ENCODE measurements around the gene NPHP1. TPM values are rescaled to one million over a fixed set of nuclear protein-coding genes. Genes with fewer than 3 reads are reported as not detected.
"Not testable (repeated sequence)": the region's sequence is repeated elsewhere in the genome, so short reads cannot be mapped to it uniquely, and the experiment has no call there.

Gene NPHP1
- polyA plus RNA-seq, 3 donors, result 0.51 TPM; not detected in 2

- Mint-ChIP-seq H3K4me1 (peaks cover 16% of the 10 kb centered on the region), H3K27me3 (ENCODE audit: low read depth in 3 of 3) (peaks cover 7 to 20% (median 7%) of the 10 kb centered on the region in 3 donors), H3K27ac (peak overlapping the region in 4 of 7 donors; percentile 10 to 66 (median 56)), H3K36me3 (no peaks in the 10 kb centered on the region), H3K9me3 (peaks cover 0 to 6% (median 0%) of the 10 kb centered on the region in 7 donors), H3K4me3 (no peak overlapping the region)
- intact Hi-C loops (cut with micrococcal nuclease), result no loop called here
- Histone ChIP-seq H3K27ac (ENCODE audit: low read depth in 1 of 2, low read length in 2 of 2) (no peak overlapping the region), H2AFZ (ENCODE audit: insufficient read depth, low read depth, low read length, poor library complexity, severe bottlenecking) (no peak overlapping the region), H3K4me3 (replicated peaks in 1 of 3; ENCODE audit: low read depth in 2 of 3, low read length in 3 of 3) (no peak overlapping the region), H3K27me3 (ENCODE audit: control insufficient read depth in 2 of 2, insufficient read depth in 2 of 2, low read length in 2 of 2) (peaks cover 0 to 9% of the 10 kb centered on the region in 2 donors), H3K9ac (ENCODE audit: insufficient read depth, low read length, poor library complexity, severe bottlenecking) (no peak overlapping the region), H3K36me3 (replicated peaks in 1 of 2; ENCODE audit: control insufficient read depth in 1 of 2, insufficient read depth in 2 of 2, low read length in 2 of 2) (no peaks in the 10 kb centered on the region), H3K4me1 (ENCODE audit: control insufficient read depth in 1 of 2, insufficient read depth in 2 of 2, low read length in 2 of 2) (peaks cover 11 to 22% of the 10 kb centered on the region in 2 donors), H4K20me1 (ENCODE audit: insufficient read depth, low read length) (no peaks in the 10 kb centered on the region), H3K79me2 (ENCODE audit: insufficient read depth, low read length) (no peaks in the 10 kb centered on the region), H3K9me3 (replicated peaks in 1 of 2; ENCODE audit: control insufficient read depth in 1 of 2, insufficient read depth in 1 of 2, low read length in 2 of 2) (no peaks in the 10 kb centered on the region), H3K4me2 (replicated peaks; ENCODE audit: extremely low read depth, low read length, poor library complexity, severe bottlenecking) (peak overlapping the region; percentile 66)
- 80% methylated on average over 7 of the region's 9 CpGs for WGBS (ENCODE audit: insufficient coverage)
- no peak for TF ChIP-seq CTCF (IDR thresholded peaks at IDR 0.05)
- peak in 2 of 3 donors; percentile 10 to 53 for DNase-seq
Measured at GRCh38 chr2:110101901-110102803, 102.7 kb downstream of the NPHP1 start.

- H4K20me1 ChIP-seq (ENCODE audit: insufficient read depth, low read length), result no peaks in the 10 kb centered on the region
- no peaks in the 10 kb centered on the region for H3K36me3 ChIP-seq (replicated peaks in 1 of 2; ENCODE audit: control insufficient read depth in 1 of 2, insufficient read depth in 2 of 2, low read length in 2 of 2)
- no peak for TF ChIP-seq CTCF (IDR thresholded peaks at IDR 0.05)
- H3K9me3 Mint-ChIP-seq, result peaks cover 0 to 2% (median 0%) of the 10 kb centered on the region in 7 donors
- H3K36me3 Mint-ChIP-seq, result no peaks in the 10 kb centered on the region
- WGBS (ENCODE audit: insufficient coverage), result 0% methylated on average over 10 of the region's 11 CpGs
- intact Hi-C loops (cut with micrococcal nuclease), result no loop called here
- H3K27ac Mint-ChIP-seq, result peak overlapping the region in 6 of 7 donors; percentile 32 to 78 (median 58)
- peak overlapping the region in 1 of 3 experiments; percentile 42 for H3K4me3 ChIP-seq (replicated peaks in 1 of 3; ENCODE audit: low read depth in 2 of 3, low read length in 3 of 3)
- peaks cover 7 to 14% (median 8%) of the 10 kb centered on the region in 3 donors for H3K27me3 Mint-ChIP-seq (ENCODE audit: low read depth in 3 of 3)
- H3K27ac ChIP-seq (ENCODE audit: low read depth in 1 of 2, low read length in 2 of 2), result no peak overlapping the region
- no peaks in the 10 kb centered on the region for H3K79me2 ChIP-seq (ENCODE audit: insufficient read depth, low read length)
- no peaks in the 10 kb centered on the region for H3K9me3 ChIP-seq (replicated peaks in 1 of 2; ENCODE audit: control insufficient read depth in 1 of 2, insufficient read depth in 1 of 2, low read length in 2 of 2)
- H2AFZ ChIP-seq (ENCODE audit: insufficient read depth, low read depth, low read length, poor library complexity, severe bottlenecking), result peak overlapping the region; percentile 59
- peaks cover 11 to 22% of the 10 kb centered on the region in 2 donors for H3K4me1 ChIP-seq (ENCODE audit: control insufficient read depth in 1 of 2, insufficient read depth in 2 of 2, low read length in 2 of 2)
- peak overlapping the region; percentile 66 for H3K4me2 ChIP-seq (replicated peaks; ENCODE audit: extremely low read depth, low read length, poor library complexity, severe bottlenecking)
- peaks cover 16% of the 10 kb centered on the region for H3K4me1 Mint-ChIP-seq
- H3K4me3 Mint-ChIP-seq, result peak overlapping the region; percentile 41 to 81
- peak; percentile 48 to 73 (median 50) for DNase-seq
- peak overlapping the region; percentile 15 for H3K9ac ChIP-seq (ENCODE audit: insufficient read depth, low read length, poor library complexity, severe bottlenecking)
- H3K27me3 ChIP-seq (ENCODE audit: control insufficient read depth in 2 of 2, insufficient read depth in 2 of 2, low read length in 2 of 2), result peaks cover 0 to 6% of the 10 kb centered on the region in 2 donors
Measured at GRCh38 chr2:110101280-110101844, 103.5 kb downstream of the NPHP1 start.

GRCh38 chr2:110100880-110101279, 103.9 kb downstream of the NPHP1 start:
- Histone ChIP-seq H3K4me1 (ENCODE audit: control insufficient read depth in 1 of 2, insufficient read depth in 2 of 2, low read length in 2 of 2) (peaks cover 11 to 22% of the 10 kb centered on the region in 2 donors), H2AFZ (ENCODE audit: insufficient read depth, low read depth, low read length, poor library complexity, severe bottlenecking) (peak overlapping the region; percentile 59), H3K4me3 (replicated peaks in 1 of 3; ENCODE audit: low read depth in 2 of 3, low read length in 3 of 3) (peak overlapping the region in 1 of 3 experiments; percentile 42), H3K9ac (ENCODE audit: insufficient read depth, low read length, poor library complexity, severe bottlenecking) (peak overlapping the region; percentile 15), H3K4me2 (replicated peaks; ENCODE audit: extremely low read depth, low read length, poor library complexity, severe bottlenecking) (peak overlapping the region; percentile 66)
- DNase-seq; H3K36me3 ChIP-seq (replicated peaks in 1 of 2; ENCODE audit: control insufficient read depth in 1 of 2, insufficient read depth in 2 of 2, low read length in 2 of 2); H3K9me3 Mint-ChIP-seq; H3K27ac ChIP-seq (ENCODE audit: low read depth in 1 of 2, low read length in 2 of 2); H3K27me3 Mint-ChIP-seq (ENCODE audit: low read depth in 3 of 3); H4K20me1 ChIP-seq (ENCODE audit: insufficient read depth, low read length); H3K27me3 ChIP-seq (ENCODE audit: control insufficient read depth in 2 of 2, insufficient read depth in 2 of 2, low read length in 2 of 2); H3K9me3 ChIP-seq (replicated peaks in 1 of 2; ENCODE audit: control insufficient read depth in 1 of 2, insufficient read depth in 1 of 2, low read length in 2 of 2); H3K79me2 ChIP-seq (ENCODE audit: insufficient read depth, low read length); H3K36me3 Mint-ChIP-seq; intact Hi-C loops (cut with micrococcal nuclease): not testable (repeated sequence)
- Mint-ChIP-seq H3K4me3 (peak overlapping the region in 1 of 2 donors; percentile 81), H3K4me1 (peaks cover 16% of the 10 kb centered on the region), H3K27ac (peak overlapping the region in 2 of 7 donors; percentile 55 to 61)
- 83% methylated on average over 4 of the region's 4 CpGs for WGBS (ENCODE audit: insufficient coverage)
